GM06990 (cell line): ENCODE measurements around the gene DTYMK.
A peak's percentile ranks its signal among the peaks of the same experiment; 100 is the strongest.

ENCODE experiments used
- DNase-seq: peaks from one replicate; pipeline ENCODE4 v3.0.0-alpha.2; 2011; ENCODE audit not compliant: insufficient read length; ENCODE audit errors: extremely low read depth
- H3K27me3 ChIP-seq: replicated peaks from 2 replicates; pipeline ENCODE4 v1.6.0; 2011; ENCODE audit warnings: low read length; ENCODE audit not compliant: control insufficient read depth, insufficient read depth
- H3K36me3 ChIP-seq: 2 replicates; pipeline ENCODE4 v1.5.1; 2011; ENCODE audit warnings: low read length; ENCODE audit not compliant: control insufficient read depth, insufficient read depth
- H3K4me3 ChIP-seq: replicated peaks from 2 replicates; pipeline ENCODE4 v1.5.1; 2011; ENCODE audit warnings: low read depth, mild to moderate bottlenecking, control low read depth, low read length
- TF ChIP-seq, protein P1 (sequence below): IDR thresholded peaks from 2 replicates; pipeline ENCODE4 v1.5.1; 2011; ENCODE audit warnings: low read length, control low read depth, mild to moderate bottlenecking, inconsistent platforms; ENCODE audit not compliant: insufficient read depth, poor library complexity, severe bottlenecking

The DTYMK gene

DNA sequence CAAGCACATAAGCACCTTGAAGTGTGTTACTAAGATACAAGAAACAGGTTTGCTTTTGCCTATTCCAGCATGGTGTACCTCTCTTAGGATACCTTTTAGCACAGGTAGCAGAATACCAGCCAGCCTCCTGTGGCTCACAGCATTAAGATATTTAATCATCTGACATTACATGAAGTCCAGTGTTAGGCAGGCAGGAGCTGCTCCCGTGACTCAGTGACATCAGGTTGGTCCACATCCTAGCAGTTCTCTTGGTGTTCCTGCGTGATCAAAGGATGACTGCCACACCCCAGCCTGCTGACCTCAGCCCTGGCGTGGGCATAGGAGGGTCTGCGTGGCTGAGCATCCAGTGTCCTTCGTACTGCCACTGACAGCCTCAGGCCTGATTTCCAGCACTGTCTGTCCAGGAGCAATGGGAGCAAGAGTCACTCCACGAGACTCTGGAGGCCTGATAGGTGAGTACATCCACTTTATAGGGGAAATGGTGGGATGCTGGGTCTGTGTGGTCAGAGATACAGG lies 3.6 kb upstream of the DTYMK start:
- TF ChIP-seq, protein P1, sequence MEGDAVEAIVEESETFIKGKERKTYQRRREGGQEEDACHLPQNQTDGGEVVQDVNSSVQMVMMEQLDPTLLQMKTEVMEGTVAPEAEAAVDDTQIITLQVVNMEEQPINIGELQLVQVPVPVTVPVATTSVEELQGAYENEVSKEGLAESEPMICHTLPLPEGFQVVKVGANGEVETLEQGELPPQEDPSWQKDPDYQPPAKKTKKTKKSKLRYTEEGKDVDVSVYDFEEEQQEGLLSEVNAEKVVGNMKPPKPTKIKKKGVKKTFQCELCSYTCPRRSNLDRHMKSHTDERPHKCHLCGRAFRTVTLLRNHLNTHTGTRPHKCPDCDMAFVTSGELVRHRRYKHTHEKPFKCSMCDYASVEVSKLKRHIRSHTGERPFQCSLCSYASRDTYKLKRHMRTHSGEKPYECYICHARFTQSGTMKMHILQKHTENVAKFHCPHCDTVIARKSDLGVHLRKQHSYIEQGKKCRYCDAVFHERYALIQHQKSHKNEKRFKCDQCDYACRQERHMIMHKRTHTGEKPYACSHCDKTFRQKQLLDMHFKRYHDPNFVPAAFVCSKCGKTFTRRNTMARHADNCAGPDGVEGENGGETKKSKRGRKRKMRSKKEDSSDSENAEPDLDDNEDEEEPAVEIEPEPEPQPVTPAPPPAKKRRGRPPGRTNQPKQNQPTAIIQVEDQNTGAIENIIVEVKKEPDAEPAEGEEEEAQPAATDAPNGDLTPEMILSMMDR = no peak
- DNase-seq = no peak
- H3K4me3 ChIP-seq = no peak overlapping the region
- H3K36me3 ChIP-seq = peaks cover 17% of the 10 kb centered on the region
- no peaks in the 10 kb centered on the region for H3K27me3 ChIP-seq

DNA sequence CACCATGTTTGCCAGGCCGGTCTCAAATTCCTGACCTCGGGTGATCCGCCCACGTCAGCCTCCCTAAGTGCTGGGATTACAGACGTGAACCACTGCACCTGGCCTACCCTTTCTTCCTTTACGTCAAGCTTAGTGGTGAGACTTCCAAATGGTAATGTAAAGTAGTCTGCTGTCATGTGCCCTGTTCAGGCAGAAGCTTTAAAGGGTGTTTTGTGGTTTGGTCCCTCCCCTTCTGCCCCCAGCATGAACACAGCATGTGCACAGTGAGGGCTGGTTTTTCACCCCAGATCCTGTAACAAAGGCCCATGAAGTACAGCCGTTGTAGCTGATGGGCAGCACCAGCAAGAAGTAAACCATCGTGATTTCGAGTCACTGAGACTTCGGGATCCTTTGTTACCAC lies 2.7 kb upstream of the DTYMK start:
- DNase-seq = no peak
- TF ChIP-seq, protein P1 = no peak
- H3K36me3 ChIP-seq = peaks cover 15% of the 10 kb centered on the region

DNA sequence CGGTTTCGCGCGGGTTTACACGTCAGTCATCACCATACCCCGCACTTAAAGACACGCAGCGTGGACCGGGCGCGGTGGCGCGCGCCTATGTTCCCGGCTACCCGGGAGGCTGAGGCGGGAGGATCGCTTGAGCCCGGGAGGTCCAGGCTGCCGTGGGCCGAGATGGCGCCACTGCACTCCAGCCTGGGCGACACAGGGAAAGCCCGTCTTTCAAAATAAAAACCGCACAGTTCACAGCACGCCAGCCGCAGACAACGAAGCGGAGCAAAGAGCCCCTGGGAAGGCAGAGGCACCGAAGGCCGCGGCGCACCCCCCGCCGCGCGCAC lies 328 bp downstream of the DTYMK start:
- H3K36me3 ChIP-seq = peaks cover 12% of the 10 kb centered on the region
- H3K27me3 ChIP-seq = no peaks in the 10 kb centered on the region
- no peak for DNase-seq
- H3K4me3 ChIP-seq = peak overlapping the region; percentile 82
- TF ChIP-seq, protein P1 = no peak

More for the DNA sequence above, 2.7 kb upstream of the DTYMK start:
- H3K4me3 ChIP-seq = no peak overlapping the region
- no peaks in the 10 kb centered on the region for H3K27me3 ChIP-seq

DNA sequence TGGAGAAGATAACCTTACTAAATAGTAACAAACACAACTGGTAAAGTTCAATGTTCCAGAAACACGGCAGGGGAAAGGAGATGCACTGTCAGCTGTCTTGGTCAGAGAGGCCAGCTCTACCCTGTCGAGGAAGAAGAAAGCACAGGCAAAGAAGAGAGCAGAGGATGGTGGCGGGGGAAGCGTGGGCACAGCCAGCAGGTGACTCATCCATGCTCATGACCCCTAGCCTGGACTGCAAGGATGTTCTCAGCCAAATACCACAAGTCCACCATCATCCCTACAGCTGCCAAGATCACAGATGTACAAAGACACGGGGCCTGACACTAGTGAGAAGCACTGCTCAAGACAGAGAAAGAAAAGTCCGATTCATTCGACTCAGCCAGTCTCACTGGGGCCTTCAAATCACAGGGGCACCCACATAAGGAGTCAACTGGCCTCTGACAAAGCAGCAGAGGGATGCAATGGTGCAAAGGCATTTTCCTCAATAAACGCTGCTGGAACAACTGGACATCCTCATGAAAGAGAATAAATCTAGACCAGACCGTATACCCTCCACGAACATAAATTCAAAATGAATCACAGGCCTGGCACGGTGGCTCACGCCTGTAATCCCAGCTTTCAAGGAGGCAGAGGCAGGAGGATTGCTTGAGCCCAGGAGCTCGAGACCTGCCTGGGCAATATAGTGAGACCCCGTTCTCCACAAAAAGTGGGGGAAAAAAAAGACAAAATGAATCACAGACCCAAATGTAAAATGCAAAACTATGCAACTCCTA lies 5.6 kb downstream of the DTYMK start:
- no peak for DNase-seq
- TF ChIP-seq, protein P1 = no peak
- Histone ChIP-seq H3K27me3 (no peaks in the 10 kb centered on the region), H3K4me3 (no peak overlapping the region), H3K36me3 (peaks cover 28% of the 10 kb centered on the region)

DNA sequence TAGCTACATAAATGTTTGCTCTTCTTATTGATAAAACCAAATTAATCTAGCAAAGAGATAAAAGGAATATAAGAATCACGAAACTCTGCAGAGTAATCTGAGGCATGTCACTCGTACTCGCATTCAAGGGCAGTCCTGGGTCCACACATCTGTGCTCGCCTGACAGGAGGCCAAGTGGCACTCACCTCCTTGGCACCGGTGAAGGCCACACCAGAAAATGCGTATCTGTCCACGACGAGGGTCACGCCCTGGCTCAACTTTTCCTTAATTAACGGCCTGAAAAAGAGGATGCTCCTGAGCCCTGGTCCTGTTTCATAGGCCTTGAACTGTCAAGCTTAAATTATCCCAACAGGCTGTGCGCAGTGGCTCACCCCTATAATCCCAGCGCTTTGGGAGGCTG lies 6.6 kb downstream of the DTYMK start:
- peaks cover 31% of the 10 kb centered on the region for H3K36me3 ChIP-seq
- TF ChIP-seq, protein P1 = no peak

More for the DNA sequence above, 6.6 kb downstream of the DTYMK start:
- Histone ChIP-seq H3K27me3 (no peaks in the 10 kb centered on the region), H3K4me3 (no peak overlapping the region)
- DNase-seq = no peak
